Measurements from ENCODE around the gene HLA-DMB. TPM values are rescaled to one million over a fixed set of nuclear protein-coding genes. Genes with fewer than 3 reads are reported as not detected.

Gene HLA-DMB
- total RNA-seq, 1 experiment from 2014 or later: 0.16 TPM

DNA sequence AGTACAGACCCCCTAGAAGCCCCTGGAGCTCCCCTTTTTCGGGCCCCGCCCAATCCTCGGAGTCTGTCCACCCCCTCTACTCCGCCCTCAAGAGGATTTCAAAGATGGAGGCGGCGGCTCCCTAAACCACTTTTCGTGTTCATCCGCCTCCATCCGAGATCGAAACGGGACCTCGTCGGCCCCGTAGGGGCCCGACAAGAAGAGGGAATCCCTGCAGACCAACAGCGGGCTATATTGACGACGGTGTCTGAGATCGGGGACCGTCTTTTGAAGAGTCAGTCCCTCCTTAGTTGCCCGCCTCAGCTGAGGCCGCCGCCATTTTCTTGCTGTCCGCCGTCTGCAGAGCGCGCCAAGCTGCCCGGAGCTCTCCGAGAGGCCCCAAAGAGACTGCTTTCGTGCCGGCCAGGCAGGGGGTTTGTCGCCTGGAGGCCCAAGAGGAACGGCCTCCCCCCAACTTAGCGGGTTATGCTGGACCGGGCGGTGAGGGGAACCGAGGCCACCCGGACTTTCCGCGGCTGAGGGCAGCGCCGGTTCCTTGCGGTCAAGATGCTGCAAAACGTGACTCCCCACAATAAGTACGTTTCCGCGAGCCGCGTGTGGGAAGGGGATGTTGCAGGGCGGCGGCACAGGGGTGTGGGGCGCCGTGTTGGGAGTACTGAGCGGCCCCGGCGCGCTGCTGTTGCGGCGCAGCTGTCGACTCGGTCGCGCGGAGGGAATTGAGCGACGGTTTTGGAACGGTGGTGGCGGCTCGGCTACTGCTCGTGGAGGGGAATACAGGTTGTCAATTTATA, 31.7 kb upstream of the HLA-DMB start:
- DNase-seq (ENCODE audit: low read depth): no peak

GRCh38 chr6:32971581-32972352, 30.9 kb upstream of the HLA-DMB start:
- peak; percentile 100 for DNase-seq (ENCODE audit: low read depth)

GRCh38 chr6:32971242-32971580, 30.4 kb upstream of the HLA-DMB start:
- no peak for DNase-seq (ENCODE audit: low read depth)

DNA sequence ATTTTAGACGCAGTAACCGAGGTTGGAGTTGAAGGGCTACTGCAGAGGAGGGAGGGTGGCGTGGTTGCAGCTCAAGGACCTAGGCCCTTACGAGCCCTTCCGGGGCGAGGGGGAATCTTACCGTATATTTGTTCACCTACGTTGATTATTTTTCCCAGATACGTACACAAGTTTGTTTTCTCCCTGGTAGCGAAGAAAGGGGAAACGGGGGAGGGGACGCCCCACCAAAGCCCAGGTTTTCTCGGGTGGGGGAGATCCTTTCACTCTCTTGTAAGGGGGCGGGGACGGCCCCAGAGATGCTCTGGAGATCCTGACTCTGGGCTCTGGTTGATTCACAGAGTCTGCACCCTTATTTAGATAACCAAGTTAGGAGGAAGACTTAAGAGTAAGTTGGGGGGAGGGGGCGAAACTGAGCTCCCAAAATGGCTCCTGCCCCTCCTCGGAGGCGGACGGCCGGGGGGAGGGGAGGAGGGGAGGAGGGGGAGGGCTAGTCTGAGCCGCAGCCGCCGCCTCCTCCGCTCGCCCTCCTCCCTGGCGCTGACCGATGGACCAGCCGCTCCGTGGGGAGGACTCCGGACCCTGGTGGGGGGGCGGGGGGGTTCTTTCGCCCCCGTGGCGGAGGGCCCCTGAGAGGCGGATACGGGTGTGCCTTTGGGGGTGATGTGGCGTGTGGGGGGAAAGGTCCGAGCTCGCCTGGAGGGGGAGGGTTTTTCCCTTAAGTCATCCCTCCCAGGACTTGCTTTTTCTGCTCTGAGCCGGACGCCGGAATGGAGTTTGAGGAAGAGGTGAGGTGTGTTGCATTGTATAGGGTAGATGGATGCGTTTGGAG, 29.8 kb upstream of the HLA-DMB start:
- DNase-seq (ENCODE audit: low read depth): peak; percentile 68

DNA sequence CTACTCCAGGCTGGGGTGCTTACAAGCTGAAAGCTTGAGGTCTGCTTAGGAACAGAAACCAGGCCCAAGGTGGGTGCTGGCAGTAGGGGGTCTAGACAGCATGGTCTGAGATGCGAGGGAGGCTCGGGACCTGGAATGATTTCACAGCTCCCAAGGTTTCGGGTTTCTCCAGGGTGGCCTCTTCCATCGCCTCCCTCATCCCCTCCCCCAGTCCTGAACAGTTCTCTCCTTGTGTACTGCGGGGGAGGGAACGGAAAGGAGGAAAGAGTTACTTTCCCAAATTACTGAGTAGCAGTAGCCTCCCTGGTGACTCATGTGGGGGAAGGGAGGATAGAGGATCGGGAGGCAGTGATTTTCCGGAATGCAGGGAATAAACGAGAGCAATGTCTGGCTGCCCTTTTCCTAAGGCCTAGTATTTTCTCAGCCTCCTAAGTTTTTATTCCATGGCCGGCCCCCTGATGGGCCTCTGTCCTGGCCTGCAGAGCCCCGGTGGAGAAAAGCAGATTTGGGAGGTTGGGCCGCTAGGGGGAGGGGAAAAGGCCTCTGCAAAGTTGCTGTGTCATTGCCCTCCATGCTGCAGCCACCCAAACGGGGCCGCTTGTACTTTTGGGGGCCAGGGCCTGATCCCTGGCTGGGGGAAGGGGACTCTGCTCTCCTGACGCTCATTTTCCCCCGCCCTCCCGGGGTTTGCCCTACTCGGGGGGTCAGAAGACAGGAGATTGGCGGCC, 29.0 kb upstream of the HLA-DMB start:
- peak; percentile 92 for DNase-seq (ENCODE audit: low read depth)

- peak; percentile 77 for DNase-seq (ENCODE audit: low read depth)
Measured at GRCh38 chr6:32968867-32969684, 28.2 kb upstream of the HLA-DMB start.

DNA sequence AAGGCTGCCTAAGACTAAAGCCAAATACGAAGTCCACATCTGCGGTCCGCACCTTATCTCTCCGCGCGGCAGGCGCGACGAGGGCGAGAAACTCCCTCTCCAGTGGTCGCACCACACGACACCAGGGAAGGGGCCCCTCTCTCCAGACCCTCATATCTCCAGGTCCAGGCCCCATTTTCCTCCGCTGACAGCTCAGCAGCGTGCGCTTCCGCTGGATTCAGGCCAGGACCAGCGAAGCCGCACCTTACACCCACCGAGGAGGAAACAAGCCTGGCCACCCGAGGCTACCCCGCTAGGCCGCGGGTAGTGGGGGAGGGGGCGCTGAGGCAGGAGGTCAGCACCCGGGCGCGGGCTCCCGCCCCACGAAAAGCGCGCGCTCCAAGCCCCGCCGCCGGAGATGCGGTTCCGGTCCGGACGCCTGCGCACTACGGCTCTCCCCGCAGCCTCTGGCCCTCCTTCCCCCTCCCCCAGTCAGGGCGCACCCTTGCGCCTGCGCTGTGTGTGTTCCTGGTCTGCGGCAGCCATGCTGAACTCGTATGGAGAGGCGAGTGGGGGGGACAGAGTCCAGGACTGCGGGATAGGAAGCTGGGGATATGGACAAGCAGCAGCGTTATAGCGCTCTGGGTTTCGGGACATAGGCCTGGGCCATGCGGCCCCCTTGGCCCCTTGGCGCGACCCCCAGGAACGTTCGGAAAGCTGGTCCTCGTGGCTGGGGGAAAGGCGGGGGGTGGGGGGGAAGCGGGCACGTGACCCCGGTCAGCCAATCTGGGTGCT, 27.5 kb upstream of the HLA-DMB start, which contains the start of gene BRD2:
Gene BRD2 (plus strand): TSS at position 502 of the 774 bp plus-strand sequence. CDS start 4,305 bp downstream, outside the sequence.
- DNase-seq (ENCODE audit: low read depth): peak; percentile 94

DNA sequence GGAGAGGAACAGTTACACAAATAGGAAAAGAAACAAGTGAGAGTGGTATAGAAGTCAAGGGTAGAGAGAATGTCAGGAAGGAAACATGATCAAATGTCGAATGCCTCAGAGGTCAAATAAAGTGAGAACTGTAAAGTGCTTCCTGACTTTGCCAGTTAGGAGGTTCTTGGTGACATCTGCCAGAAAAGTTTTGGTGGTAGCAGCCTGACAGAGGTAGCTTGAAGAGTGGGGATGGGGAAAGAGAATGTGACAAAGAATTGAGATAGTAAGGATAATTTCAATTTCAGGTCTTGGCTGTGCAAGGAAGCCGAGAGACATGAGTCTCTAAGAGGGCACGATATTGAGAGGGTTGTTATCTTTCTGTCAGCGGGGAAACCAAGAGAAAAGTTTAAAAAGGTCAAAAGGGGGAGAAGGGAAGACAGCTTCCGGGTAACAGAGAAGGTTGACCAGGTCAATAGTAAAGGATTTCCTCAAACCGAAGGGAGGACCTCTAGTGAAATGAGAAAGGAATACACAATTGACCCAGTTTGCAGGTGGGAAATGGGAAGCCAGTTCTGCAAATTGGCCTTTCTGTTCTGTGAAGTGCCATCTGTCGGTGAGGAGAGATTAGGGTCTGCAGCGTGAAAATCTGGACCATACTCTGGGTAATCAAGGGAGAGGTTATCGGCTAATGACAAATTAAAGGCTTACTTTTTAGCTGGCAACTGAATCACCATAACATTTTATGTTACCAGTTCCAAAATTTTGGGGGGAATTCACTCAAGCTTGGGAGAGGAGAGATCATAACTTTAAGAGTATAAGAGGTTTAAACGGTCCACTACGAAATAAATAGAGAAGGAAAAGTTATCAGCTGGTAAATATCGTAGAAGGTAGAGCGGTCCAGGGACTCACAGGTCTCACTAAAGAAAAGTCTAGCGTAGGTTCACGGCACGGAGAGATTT, 26.6 kb upstream of the HLA-DMB start:
- peak; percentile 77 for DNase-seq (ENCODE audit: low read depth)

GRCh38 chr6:32964776-32965175, 23.9 kb upstream of the HLA-DMB start:
- DNase-seq (ENCODE audit: low read depth): no peak

GRCh38 chr6:32963866-32964265, 23.0 kb upstream of the HLA-DMB start:
- no peak for DNase-seq (ENCODE audit: low read depth)

DNA sequence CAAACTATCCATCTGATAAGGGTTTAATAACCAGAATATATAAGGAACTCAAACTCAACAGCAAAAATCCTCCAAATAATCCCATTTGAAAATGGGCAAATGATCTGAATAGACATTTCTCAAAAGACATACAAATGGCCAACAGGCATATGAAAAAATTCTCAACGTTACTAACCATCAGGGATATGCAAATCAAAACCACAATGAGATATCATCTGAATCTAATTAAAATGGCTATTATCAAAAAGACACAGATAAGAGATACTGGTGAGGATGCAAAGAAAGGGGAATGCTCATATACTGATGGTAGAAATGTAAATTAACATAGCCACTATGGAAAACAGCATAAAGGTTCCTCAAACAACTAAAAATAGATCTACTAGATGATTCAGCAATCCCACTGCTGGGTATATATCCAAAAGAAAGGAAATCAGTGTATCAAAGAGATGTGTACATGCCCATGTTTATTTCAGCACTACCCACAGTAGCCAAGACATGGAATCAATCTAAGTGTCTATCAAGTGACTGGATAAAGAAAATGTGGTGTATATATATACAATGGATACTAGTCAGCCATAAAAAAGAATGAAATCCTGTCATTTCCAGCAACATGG, 21.5 kb upstream of the HLA-DMB start:
- DNase-seq (ENCODE audit: low read depth): no peak

GRCh38 chr6:32960563-32960962, 19.7 kb upstream of the HLA-DMB start:
- no peak for DNase-seq (ENCODE audit: low read depth)

GRCh38 chr6:32956176-32956575, 15.3 kb upstream of the HLA-DMB start:
- no peak for DNase-seq (ENCODE audit: low read depth)

- peak; percentile 30 for DNase-seq (ENCODE audit: low read depth)
Measured at GRCh38 chr6:32954986-32955802, 14.4 kb upstream of the HLA-DMB start.

- no peak for DNase-seq (ENCODE audit: low read depth)
Measured at GRCh38 chr6:32954267-32954666, 13.4 kb upstream of the HLA-DMB start.

- no peak for DNase-seq (ENCODE audit: low read depth)
Measured at GRCh38 chr6:32953775-32954174, 12.9 kb upstream of the HLA-DMB start.
